ENCODE measurements around the gene ETV5.
"Not testable (repeated sequence)": the region's sequence is repeated elsewhere in the genome, so short reads cannot be mapped to it uniquely, and the experiment has no call there.

ETV5 gene

GRCh38 chr3:186021673-186022362 lies 87.1 kb downstream of the ETV5 start:
- DNase-seq = no peak
- ATAC-seq = no peak

DNA sequence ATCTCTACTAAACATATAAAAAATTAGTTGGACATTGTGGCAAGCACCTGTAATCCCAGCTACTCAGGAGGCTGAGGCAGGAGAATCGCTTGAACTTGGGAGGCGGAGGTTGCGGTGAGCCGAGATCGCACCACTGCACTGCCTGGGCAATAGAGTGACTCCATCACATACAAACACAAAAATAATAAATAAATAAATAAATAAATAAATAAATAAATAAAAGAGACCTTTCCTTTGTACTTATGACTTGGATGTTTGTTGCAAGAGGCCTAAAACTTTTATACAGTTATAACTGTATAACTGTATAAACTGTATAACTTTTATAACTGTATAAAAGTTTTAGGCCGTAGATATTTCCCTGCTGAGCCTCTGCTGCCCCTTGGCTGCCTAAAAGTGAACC lies 87.6 kb downstream of the ETV5 start:
- not testable (repeated sequence) for ATAC-seq, DNase-seq

- DNase-seq, ATAC-seq: not testable (repeated sequence)
These were observed 89.6 kb downstream of the ETV5 start for GRCh38 chr3:186019288-186019687.

DNA sequence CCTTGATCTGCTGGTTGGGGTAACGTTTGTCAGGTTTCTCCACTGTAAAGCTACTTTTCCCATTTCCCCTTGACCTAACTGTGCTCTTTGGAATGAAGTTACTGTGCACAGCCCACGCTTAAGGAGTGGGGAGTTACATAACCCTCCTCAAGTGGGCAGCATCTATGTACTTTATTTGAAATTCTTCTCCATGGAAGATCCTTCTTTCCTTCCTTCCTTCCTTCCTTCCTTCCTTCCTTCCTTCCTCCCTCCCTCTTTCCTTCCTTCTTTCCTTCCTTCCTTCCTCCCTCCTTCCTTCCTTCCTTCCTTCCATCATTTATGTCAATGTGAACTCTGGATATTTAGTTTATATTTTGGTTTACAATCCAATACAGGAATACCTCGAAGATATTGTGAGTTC lies 94.0 kb downstream of the ETV5 start:
- no peak for ATAC-seq
- no peak for DNase-seq

DNA sequence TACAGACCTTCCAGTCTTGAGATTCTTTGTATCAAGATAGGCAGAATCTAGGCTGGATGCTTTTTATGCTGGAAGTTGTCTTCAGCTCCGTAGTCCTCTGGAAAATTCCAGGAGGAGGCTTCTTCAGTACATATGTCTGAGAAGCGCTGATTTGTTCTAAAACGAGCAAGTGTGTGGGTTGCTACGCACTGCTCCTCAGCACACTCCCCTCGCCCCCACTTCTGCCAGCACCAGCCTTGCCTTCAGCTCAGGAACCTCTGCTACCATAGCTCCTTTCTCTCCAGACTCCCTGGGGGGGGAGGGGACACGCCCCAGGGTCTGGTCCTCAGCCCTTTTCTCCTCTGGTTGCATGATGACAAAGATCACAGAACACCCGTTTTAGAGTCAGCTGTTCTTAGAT lies 95.6 kb downstream of the ETV5 start:
- DNase-seq = no peak
- no peak for ATAC-seq

DNA sequence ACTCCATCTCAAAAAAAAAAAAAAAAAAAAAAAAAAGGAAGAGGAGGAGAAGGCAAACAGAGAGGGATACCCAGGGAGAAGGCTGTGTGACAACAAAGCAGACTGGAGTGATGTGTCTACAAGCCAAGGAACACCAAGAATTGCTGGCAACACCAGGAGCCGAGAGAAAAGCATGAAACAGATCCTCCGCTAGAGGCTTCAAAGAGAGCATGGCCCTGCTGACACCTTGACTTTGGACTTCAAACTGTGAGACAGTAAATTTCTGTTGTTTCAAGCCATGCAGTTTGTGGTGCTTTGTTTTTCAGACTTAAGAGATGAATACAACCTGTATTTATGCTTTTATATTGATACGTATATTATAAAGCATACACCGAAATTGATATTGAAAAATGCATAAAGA lies 96.8 kb downstream of the ETV5 start:
- DNase-seq (no peak), ATAC-seq (no peak)

GRCh38 chr3:186004671-186005070 lies 104.2 kb downstream of the ETV5 start:
- no peak for DNase-seq
- no peak for ATAC-seq

DNA sequence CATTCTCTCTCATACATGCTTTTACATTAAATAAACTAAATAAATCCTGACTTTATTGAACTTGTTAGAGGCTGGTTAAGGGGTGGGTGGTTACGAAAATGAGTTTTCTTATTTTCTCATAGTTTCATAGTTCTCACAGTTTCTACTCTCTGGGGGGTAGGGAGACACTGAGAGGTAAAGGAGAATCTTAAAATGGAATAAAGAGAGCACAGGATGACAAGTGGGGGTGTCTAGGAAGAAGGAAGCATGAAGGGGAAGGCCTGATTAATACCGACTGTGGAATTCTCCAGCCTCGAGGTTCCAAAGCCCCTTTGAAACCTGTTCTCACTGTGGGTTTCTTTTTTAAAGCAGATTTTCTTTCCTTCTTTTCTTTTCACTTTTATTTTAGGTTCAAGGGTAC lies 104.7 kb downstream of the ETV5 start:
- DNase-seq (no peak), ATAC-seq (no peak)

- ATAC-seq = peak; percentile 46
- DNase-seq = no peak
These were observed 105.3 kb downstream of the ETV5 start for GRCh38 chr3:186003610-186004009.

GRCh38 chr3:186002884-186003472 lies 105.9 kb downstream of the ETV5 start:
- DNase-seq (no peak), ATAC-seq (no peak)

DNA sequence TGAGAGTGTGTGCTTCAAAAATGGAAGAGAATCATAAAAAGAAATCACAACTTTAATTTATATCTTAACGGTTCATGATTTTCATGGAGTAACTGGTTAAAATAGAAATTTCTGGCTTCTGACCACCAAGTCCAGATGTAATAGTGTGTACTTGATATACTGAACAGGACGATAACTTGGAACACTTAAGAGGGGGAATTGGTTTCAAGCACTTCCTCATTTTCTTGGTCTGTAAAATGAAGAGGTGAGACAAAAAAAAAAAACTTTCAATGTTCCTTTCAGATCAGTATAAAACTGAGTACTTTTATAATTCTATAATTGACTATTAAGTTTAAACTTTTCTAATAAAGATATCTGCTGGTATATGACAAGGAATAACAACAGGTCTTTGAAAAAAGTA lies 107.0 kb downstream of the ETV5 start:
- DNase-seq = no peak
- ATAC-seq = no peak

DNA sequence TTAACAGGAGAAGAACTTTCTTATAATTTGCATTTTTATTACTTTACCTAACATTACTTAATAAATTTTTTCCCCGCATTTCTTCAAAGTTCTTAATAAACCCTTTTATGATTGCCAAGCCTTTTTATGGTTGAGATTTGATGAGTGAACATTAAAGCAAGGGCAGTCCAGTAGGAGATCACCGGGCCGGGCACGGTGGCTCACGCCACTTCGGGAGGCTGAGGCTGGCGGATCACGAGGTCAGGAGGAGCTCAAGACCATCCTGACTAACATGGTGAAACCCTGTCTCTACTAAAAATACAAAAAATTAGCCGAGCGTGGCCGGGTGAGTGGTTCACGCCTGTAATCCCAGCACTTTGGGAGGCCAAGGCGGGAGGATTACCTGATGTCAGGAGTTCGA lies 109.7 kb downstream of the ETV5 start:
- DNase-seq (no peak), ATAC-seq (no peak)

DNA sequence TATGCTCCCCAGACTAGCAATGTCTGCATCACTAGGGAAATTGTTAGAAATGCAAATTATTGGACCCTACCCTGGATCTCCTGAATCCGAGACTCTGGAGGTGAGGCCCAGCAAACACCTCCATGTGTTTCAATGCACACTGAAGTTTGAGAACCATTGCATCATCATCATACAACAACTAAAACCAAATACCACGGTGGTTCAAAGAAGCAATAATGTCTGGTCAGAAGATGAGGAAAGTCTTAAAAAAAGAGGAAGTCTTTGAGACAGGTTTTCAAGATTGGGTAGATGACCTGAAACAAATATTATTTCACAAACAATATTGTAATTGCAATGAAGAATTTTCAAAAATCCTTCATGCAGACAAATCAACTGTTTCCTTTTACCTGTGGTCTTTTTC lies 110.8 kb downstream of the ETV5 start:
- ATAC-seq (no peak), DNase-seq (no peak)

DNA sequence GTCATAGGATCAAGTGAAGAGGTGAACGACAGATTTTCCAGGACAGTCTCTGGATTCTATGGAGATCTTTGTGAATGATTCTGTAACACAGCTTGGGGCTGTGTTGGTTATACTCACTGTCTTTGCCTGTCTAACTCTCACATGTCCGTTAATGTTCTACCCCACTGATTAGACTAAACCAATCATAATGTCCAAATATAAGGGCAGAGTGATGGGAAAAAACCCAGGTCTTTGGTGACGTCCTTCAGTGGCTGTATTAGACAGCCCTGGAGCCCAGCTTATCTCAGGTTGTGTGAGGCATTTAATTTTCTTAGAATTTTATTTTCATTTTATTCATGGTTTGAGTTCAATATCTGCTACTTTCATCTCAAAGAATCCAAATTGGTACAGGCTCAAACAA lies 111.8 kb downstream of the ETV5 start:
- ATAC-seq (no peak), DNase-seq (no peak)
